HUES48 (cell line): Measurements from ENCODE around the gene PLCB1.

Experiments used
- H3K27ac ChIP-seq: one replicate; pipeline ENCODE4 v1.7.0; 2013; ENCODE audit warnings: low read depth, low read length, inconsistent platforms
- H3K27me3 ChIP-seq: 2 replicates; pipeline ENCODE4 v1.6.1; 2013; ENCODE audit warnings: mild to moderate bottlenecking, low read length; ENCODE audit not compliant: control insufficient read depth, insufficient read depth
- H3K36me3 ChIP-seq: 2 replicates; pipeline ENCODE4 v1.6.1; 2013; ENCODE audit warnings: low read length; ENCODE audit not compliant: control insufficient read depth, insufficient read depth
- H3K4me1 ChIP-seq: 2 replicates; pipeline ENCODE4 v1.6.1; 2013; ENCODE audit warnings: mild to moderate bottlenecking, low read length; ENCODE audit not compliant: control insufficient read depth, insufficient read depth
- H3K4me3 ChIP-seq: 2 replicates; pipeline ENCODE4 v1.5.1; 2013; ENCODE audit warnings: mild to moderate bottlenecking, low read depth, low read length
- H3K9ac ChIP-seq: 2 replicates; pipeline ENCODE4 v1.6.1; 2013; ENCODE audit warnings: mild to moderate bottlenecking, low read depth, low read length, moderate library complexity
- H3K9me3 ChIP-seq: 2 replicates; pipeline ENCODE4 v1.6.1; 2013; ENCODE audit warnings: low read length; ENCODE audit not compliant: control insufficient read depth, insufficient read depth

PLCB1 gene

DNA sequence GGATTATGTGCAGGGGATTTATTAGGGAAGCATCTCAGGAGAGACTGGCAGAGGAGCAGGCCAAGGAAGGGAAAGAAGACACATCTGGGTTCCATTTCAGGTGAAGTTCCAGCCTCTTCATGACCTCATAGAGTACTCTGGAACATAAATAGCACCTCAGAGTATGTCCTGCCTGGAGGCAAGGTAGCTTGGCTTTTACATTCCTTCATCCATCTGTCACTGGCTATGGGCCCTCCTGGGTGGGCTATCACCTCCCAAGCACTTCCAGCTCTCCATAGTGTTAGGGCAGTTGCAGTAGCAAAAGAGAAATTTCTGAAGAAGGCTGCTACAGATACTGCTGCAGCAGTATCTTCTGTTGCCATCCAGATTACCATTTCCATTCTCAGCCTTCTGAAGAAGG, 116.0 kb downstream of the PLCB1 start:
- Histone ChIP-seq H3K36me3 (no peaks in the 10 kb centered on the region), H3K4me1 (peaks cover 14% of the 10 kb centered on the region; the same call in 1 of the 2 replicates), H3K4me3 (no peak overlapping the region), H3K27me3 (no peaks in the 10 kb centered on the region), H3K27ac (no peak overlapping the region), H3K9ac (no peak overlapping the region), H3K9me3 (no peaks in the 10 kb centered on the region)

DNA sequence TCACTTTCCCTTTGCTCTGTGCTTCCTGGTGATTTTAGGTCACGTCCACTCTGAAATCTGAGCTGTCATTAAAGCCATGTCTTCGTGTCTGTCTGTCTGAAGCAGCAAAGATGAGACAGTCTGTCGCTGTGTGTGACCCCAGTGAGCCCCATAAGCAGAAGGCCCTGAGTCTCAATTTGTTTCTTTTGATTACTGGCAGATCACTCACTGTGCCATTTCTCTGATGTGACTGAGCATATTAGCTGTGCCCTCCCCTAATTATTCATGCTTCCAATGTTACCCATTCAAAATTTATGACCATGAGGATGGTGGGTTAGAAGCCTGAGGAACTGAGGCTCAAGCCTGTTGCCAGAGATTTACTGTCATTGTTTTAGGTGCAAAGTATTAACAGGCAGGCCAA, 117.6 kb downstream of the PLCB1 start:
- H3K4me3 ChIP-seq = no peak overlapping the region
- H3K9ac ChIP-seq = no peak overlapping the region
- no peaks in the 10 kb centered on the region for H3K27me3 ChIP-seq
- H3K4me1 ChIP-seq = peaks cover 14% of the 10 kb centered on the region; the same call in 1 of the 2 replicates
- no peaks in the 10 kb centered on the region for H3K36me3 ChIP-seq
- H3K27ac ChIP-seq = no peak overlapping the region
- no peaks in the 10 kb centered on the region for H3K9me3 ChIP-seq

DNA sequence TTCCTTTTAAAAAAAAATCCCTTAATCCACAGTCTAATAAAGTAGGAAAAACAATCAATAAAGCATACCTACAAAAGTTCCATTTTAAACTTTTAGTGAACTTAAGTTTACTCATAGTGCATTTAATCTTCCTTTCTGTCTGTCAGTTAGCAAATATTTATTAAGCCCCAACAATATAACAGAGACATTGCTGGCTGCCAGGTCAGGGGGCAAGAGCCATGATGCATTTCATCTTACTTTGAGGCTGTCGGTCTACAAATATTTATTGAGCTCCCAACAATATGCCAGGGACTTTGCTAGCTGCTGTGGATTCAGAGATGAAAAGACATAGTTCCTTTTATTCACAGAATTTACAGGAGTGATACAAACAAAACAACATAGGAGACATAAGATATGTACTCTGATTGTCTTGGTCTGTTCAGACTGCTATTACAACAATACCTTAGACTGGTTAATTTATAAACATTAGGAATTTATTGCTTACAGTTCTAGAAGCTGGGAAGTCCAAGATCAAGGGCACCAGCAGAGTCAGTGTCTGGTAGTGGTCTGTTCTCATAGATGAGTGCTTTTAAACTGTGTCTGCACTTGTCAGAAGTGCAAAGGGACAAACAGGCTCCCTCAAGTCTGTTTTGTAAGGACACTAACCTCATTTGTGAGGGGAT, 118.6 kb downstream of the PLCB1 start:
- Histone ChIP-seq H3K27ac (no peak overlapping the region), H3K4me3 (no peak overlapping the region), H3K36me3 (no peaks in the 10 kb centered on the region), H3K4me1 (peaks cover 14% of the 10 kb centered on the region; the same call in 1 of the 2 replicates), H3K27me3 (no peaks in the 10 kb centered on the region), H3K9ac (no peak overlapping the region), H3K9me3 (no peaks in the 10 kb centered on the region)

DNA sequence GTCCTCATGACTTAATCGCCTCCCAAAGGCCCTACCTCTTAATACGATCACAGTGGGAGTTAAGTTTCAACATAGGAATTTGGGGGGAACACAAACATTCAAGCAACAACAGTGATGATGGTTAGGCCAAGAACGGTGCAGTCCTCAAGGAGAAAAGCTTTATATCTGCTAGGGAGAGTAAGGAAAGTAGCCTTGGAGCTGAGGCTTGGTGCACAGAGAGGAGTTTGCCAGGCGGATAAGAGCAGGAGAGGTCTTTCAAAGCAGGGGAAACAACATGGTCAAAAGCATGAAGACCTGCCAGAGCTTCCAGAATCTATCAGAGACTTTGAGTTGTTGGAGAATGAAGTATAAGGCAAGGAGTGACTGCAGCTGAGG, 119.1 kb downstream of the PLCB1 start:
- Histone ChIP-seq H3K4me1 (peaks cover 12% of the 10 kb centered on the region; the same call in 1 of the 2 replicates), H3K9me3 (no peaks in the 10 kb centered on the region), H3K4me3 (no peak overlapping the region), H3K36me3 (no peaks in the 10 kb centered on the region), H3K27me3 (no peaks in the 10 kb centered on the region), H3K27ac (no peak overlapping the region), H3K9ac (no peak overlapping the region)

DNA sequence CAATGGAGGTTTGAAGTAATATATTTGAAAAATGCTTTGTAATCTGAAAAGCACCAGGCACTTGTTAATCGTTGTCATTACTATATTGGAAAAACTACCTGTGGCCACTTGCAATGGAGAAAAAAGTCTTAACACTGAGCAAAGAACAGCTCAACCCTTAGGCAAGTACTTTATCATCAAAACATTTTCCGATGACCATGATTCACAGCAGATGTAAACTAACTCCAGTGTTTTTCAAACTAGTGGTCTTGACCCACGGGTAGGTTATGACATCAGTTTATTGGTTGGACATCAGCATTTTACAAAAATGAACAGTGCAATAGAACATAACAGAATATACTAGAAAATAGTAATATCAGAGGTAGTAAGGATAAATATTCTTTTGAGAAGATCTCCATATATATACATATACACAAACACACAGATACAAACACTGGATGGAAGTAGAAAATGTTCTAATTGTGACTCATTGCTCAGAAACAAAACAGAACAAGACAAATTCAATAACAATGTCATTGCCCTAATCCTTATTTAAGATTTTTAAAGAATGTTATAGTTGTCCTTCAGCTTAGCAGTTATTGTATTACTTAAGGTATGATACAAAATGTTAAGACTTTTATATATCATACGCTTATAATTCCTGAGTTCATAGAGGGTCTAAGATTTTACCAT, 123.0 kb downstream of the PLCB1 start:
- H3K36me3 ChIP-seq = no peaks in the 10 kb centered on the region
- H3K4me1 ChIP-seq = no peaks in the 10 kb centered on the region
- no peak overlapping the region for H3K9ac ChIP-seq
- no peaks in the 10 kb centered on the region for H3K27me3 ChIP-seq
- H3K27ac ChIP-seq = no peak overlapping the region
- no peak overlapping the region for H3K4me3 ChIP-seq
- H3K9me3 ChIP-seq = no peaks in the 10 kb centered on the region

DNA sequence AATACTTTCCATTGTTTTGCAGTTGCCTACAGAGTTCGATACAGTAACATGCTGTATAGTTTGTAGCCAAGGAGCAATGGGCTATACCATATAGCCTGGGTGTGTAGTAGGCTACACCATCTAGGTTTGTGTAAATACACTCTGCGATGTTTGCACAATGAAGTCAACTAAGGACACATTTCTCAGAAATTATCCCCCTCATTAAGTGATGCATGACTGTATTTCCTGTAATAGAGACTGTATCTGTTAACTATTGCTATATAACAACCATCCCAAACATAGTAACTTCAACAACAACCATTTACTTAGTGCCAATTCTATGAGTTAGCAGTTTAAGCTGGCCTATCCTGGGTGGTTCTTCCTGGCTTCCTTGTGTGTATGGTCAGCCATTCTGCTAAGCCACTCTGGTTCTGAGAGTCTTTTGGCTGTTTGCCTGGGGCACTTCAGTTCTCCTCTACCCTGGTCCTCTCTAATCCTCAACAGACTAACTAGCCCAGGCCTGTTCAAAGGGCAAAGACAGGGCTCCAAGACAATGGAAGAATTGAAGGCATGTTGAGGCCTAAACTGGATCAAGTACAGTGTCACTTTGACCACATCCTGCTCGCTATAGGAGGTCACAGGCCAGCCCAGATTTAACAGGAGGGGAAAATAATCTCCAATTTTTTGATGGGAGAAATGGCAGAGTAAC, 124.0 kb downstream of the PLCB1 start:
- Histone ChIP-seq H3K36me3 (no peaks in the 10 kb centered on the region), H3K27ac (no peak overlapping the region), H3K27me3 (no peaks in the 10 kb centered on the region), H3K4me3 (no peak overlapping the region), H3K4me1 (no peaks in the 10 kb centered on the region), H3K9ac (no peak overlapping the region), H3K9me3 (no peaks in the 10 kb centered on the region)

DNA sequence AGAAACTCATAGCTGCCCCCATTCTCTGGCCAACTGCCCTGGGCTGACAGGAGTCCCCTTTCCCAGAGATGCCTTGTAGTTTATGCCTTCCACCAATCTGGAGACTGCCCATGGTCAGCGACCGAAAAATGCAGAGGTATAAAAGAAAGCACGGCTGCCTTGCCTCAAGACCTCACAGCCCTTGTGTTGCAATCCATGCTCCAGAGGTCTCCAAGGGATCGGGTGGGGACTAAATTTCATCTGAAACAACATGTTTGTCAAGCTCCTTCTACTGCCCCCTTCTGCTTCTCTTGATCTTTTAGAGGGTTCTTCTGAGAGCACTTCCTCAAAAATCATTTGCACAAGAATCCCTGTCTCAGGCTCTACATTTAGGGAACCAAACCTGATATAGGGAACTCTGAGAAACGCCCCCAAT, 128.8 kb downstream of the PLCB1 start:
- no peaks in the 10 kb centered on the region for H3K4me1 ChIP-seq
- H3K4me3 ChIP-seq = no peak overlapping the region
- H3K9ac ChIP-seq = no peak overlapping the region
- no peaks in the 10 kb centered on the region for H3K36me3 ChIP-seq
- H3K27me3 ChIP-seq = no peaks in the 10 kb centered on the region
- no peak overlapping the region for H3K27ac ChIP-seq
- no peaks in the 10 kb centered on the region for H3K9me3 ChIP-seq

DNA sequence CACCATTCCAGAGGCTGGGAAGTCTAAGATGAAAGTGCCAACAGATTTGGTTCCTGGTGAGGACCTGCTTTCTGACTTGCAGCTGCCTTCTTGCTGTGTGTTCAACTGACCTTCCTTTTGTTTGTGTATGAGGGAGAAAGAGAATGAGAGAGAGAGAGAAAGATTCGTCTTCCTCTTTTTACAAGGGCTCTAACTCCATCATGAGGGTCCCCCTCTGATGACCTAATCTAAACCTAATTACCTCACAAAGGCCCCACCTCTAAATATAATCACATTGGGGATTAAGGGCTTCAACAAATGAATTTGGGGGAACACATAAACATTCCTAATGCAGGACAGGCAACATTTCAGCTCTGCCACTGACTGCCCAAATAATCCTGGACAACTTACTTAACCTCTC, 130.7 kb downstream of the PLCB1 start:
- H3K4me3 ChIP-seq = no peak overlapping the region

DNA sequence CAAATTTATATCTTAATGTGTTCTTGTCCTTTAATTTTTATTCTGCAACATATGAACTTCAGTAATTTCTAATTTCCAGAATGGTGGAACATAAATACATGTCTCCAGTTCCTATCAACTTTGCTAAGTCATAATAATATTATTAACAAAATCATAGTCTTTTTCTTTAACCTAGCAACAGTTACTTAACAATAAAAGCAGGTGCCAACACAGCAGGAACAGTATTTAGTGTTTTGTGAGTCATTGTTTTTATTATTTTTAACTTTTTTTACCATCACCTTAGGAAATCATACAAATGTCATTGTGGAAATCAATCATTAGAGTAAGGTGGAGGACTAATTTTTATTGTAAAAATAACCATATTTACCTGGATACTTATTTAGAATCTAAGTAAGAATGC, 133.5 kb downstream of the PLCB1 start:
- no peaks in the 10 kb centered on the region for H3K36me3 ChIP-seq
- H3K9ac ChIP-seq = no peak overlapping the region
- H3K9me3 ChIP-seq = no peaks in the 10 kb centered on the region

More for the DNA sequence above, 130.7 kb downstream of the PLCB1 start:
- Histone ChIP-seq H3K9me3 (no peaks in the 10 kb centered on the region), H3K4me1 (no peaks in the 10 kb centered on the region), H3K27ac (no peak overlapping the region), H3K27me3 (no peaks in the 10 kb centered on the region), H3K9ac (no peak overlapping the region), H3K36me3 (no peaks in the 10 kb centered on the region)

DNA sequence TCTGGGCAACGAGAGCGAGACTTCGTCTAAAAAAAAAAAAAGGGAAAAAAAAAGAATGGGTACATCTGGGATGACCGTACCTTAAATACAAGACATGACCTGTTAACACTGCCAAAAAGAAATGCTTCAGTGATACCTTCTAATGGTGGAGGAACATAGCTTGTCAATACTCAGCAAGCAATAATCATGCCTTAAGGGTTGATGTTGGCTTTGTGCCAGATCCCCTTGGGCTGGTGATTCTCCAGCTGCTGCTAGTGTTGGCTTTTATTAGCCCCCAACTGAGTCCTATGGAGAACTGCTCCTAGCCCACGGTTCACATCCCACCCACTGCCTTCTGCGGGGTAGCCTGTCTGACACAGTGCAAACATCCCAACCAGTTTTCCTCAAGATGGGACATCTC, 134.9 kb downstream of the PLCB1 start:
- Histone ChIP-seq H3K27ac (no peak overlapping the region), H3K36me3 (no peaks in the 10 kb centered on the region), H3K27me3 (no peaks in the 10 kb centered on the region), H3K4me3 (no peak overlapping the region), H3K4me1 (no peaks in the 10 kb centered on the region), H3K9me3 (no peaks in the 10 kb centered on the region), H3K9ac (no peak overlapping the region)

More for the DNA sequence above, 133.5 kb downstream of the PLCB1 start:
- no peak overlapping the region for H3K27ac ChIP-seq
- no peaks in the 10 kb centered on the region for H3K4me1 ChIP-seq
- H3K4me3 ChIP-seq = no peak overlapping the region
- no peaks in the 10 kb centered on the region for H3K27me3 ChIP-seq

DNA sequence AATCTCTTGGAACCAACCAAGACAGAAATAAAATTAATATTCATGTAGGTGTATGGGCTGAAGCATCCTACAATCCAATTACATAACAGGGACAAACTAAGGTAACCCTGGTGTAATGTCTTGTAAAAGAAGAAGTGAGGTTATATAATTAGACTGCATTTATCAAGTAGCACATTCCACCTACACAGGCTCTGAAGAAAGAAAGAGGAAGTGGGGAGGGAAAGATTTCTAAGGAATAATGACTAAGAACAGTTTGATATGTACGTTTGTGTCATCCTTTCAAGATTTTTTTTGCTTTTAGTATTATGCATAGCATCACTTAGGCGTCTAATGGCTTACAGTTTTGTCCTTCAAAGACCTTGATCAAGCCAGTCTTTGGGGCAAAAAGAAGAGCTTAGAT, 139.7 kb downstream of the PLCB1 start:
- Histone ChIP-seq H3K4me3 (no peak overlapping the region), H3K4me1 (no peaks in the 10 kb centered on the region), H3K27ac (no peak overlapping the region), H3K9ac (no peak overlapping the region), H3K27me3 (no peaks in the 10 kb centered on the region), H3K36me3 (no peaks in the 10 kb centered on the region), H3K9me3 (no peaks in the 10 kb centered on the region)
